PC-3 (cell line): ENCODE measurements around the gene ANKS1B. TPM values are rescaled to one million over a fixed set of nuclear protein-coding genes. Genes with fewer than 3 reads are reported as not detected.

Experiments used
- ATAC-seq: fragments of 200-7000 bp; cut with Tn5 transposase; 2 replicates; pipeline ENCODE4 v1.9.1; 2020; ENCODE audit warnings: mild to moderate bottlenecking, moderate library complexity
- BruUV-seq: library from RNA; stranded (reverse); fragments of 400-500 nt; replicated peaks from 2 replicates; lab custom pipeline; 2021; lab: Mats Ljungman, UMichigan
- CTCF ChIA-PET: fragments of 300-600 bp; sonication (Branson Sonifier 250); formaldehyde crosslinking; loops from one replicate; lab custom pipeline; 2022; ENCODE audit warnings: antibody characterized with exemption; lab: Charles Lee
- POLR2A ChIA-PET: fragments of 300-600 bp; sonication (Branson Sonifier 250); formaldehyde crosslinking; loops from one replicate; lab custom pipeline; 2022; ENCODE audit warnings: antibody characterized with exemption; ENCODE audit not compliant: unreplicated experiment; lab: Charles Lee
- DNase-seq: peaks from one replicate; pipeline ENCODE4 v3.0.0-alpha.2; 2015
- H2AFZ ChIP-seq: fragments of 300-600 bp; sonication (generic); 2 replicates; pipeline ENCODE4 v1.6.0; 2016; ENCODE audit warnings: antibody characterized with exemption, low read length
- H3F3A ChIP-seq: fragments of 300-600 bp; sonication (generic); one replicate; pipeline ENCODE4 v1.6.0; 2017; ENCODE audit warnings: antibody characterized with exemption, low read length, control low read depth, mild to moderate bottlenecking; ENCODE audit not compliant: unreplicated experiment
- H3K27ac ChIP-seq: fragments of 300-600 bp; sonication (generic); 2 replicates; pipeline ENCODE4 v1.5.1; 2016; ENCODE audit warnings: mild to moderate bottlenecking, low read length
- H3K27me3 ChIP-seq: fragments of 300-600 bp; sonication (generic); 2 replicates; pipeline ENCODE4 v1.6.1; 2016; ENCODE audit warnings: low read length, mixed read lengths
- H3K36me3 ChIP-seq: fragments of 300-600 bp; sonication (generic); 2 replicates; pipeline ENCODE4 v1.6.1; 2016; ENCODE audit warnings: low read depth, mixed run types, low read length, mixed read lengths
- H3K4me1 ChIP-seq: fragments of 300-600 bp; sonication (generic); 2 replicates; pipeline ENCODE4 v1.5.1; 2016; ENCODE audit warnings: low read length; ENCODE audit not compliant: insufficient read depth
- H3K4me2 ChIP-seq: fragments of 300-600 bp; sonication (generic); 2 replicates; pipeline ENCODE4 v1.6.0; 2016; ENCODE audit warnings: low read length
- H3K4me3 ChIP-seq: fragments of 300-600 bp; sonication (generic); 2 replicates; pipeline ENCODE4 v1.5.1; 2016; ENCODE audit warnings: mild to moderate bottlenecking, low read length, mixed read lengths
- H3K79me2 ChIP-seq: fragments of 300-600 bp; sonication (generic); 2 replicates; pipeline ENCODE4 v1.6.1; 2017; ENCODE audit warnings: low read length, mixed read lengths
- H3K9ac ChIP-seq: fragments of 300-600 bp; sonication (generic); 2 replicates; pipeline ENCODE4 v1.6.0; 2016; ENCODE audit warnings: mild to moderate bottlenecking, low read length
- H3K9me2 ChIP-seq: fragments of 300-600 bp; sonication (generic); replicated peaks from 2 replicates; pipeline ENCODE4 v1.6.1; 2016; ENCODE audit warnings: mixed run types, low read length, mixed read lengths
- H3K9me3 ChIP-seq: fragments of 300-600 bp; sonication (generic); 2 replicates; pipeline ENCODE4 v1.6.1; 2016; ENCODE audit warnings: low read length, mixed read lengths
- H4K20me1 ChIP-seq: fragments of 300-600 bp; sonication (generic); 2 replicates; pipeline ENCODE4 v1.6.1; 2016; ENCODE audit warnings: low read length, mixed read lengths
- CTCF ChIP-seq: fragments of 300-600 bp; sonication (generic); conservative IDR thresholded peaks from 2 replicates; pipeline ENCODE4 v1.5.1; 2017; ENCODE audit warnings: antibody characterized with exemption, low read depth, mild to moderate bottlenecking, low read length
- EZH2 ChIP-seq: fragments of 300-600 bp; sonication (generic); IDR thresholded peaks from one replicate; pipeline ENCODE4 v1.6.1; 2017; ENCODE audit warnings: antibody characterized with exemption, mild to moderate bottlenecking, low read length; ENCODE audit not compliant: unreplicated experiment
- EZH2phosphoT487 ChIP-seq: fragments of 300-600 bp; sonication (generic); IDR thresholded peaks from 2 replicates; pipeline ENCODE4 v1.6.1; 2018; ENCODE audit warnings: mild to moderate bottlenecking, antibody characterized with exemption, low read length, borderline replicate concordance
- intact Hi-C: fragments of 100-400 bp; cut with micrococcal nuclease; formaldehyde crosslinking; loops from 2 replicates; pipeline ENCODE4 v1.9.0; 2023
- total RNA-seq: library from RNA; depleted of rRNA; stranded (reverse); fragments of >200 nt; gene quantifications from 2 replicates; pipeline ENCODE4 v1.2.3, GENCODE V29; 2014

Gene ANKS1B
- total RNA-seq, 1 experiment from 2014 or later: 0.07 TPM

GRCh38 chr12:99136516-99136915 is 848.2 kb downstream of the ANKS1B start:
- Histone ChIP-seq H3K9me3 (no peaks in the 10 kb centered on the region), H4K20me1 (no peaks in the 10 kb centered on the region), H3F3A (no peaks in the 10 kb centered on the region), H3K9me2 (no peaks in the 10 kb centered on the region), H3K9ac (no peak overlapping the region), H3K4me1 (no peaks in the 10 kb centered on the region), H3K4me2 (no peak overlapping the region), H3K27ac (no peak overlapping the region), H2AFZ (no peak overlapping the region), H3K79me2 (no peaks in the 10 kb centered on the region), H3K4me3 (no peak overlapping the region), H3K36me3 (no peaks in the 10 kb centered on the region), H3K27me3 (no peaks in the 10 kb centered on the region)
- intact Hi-C loops: no loop called here
- TF ChIP-seq CTCF (no peak), EZH2 (no peak), EZH2phosphoT487 (no peak)
- ChIA-PET CTCF (no interaction called here), POLR2A (no interaction called here)
- no peak for DNase-seq
- ATAC-seq: no peak
- BruUV-seq: no TSS peak

DNA sequence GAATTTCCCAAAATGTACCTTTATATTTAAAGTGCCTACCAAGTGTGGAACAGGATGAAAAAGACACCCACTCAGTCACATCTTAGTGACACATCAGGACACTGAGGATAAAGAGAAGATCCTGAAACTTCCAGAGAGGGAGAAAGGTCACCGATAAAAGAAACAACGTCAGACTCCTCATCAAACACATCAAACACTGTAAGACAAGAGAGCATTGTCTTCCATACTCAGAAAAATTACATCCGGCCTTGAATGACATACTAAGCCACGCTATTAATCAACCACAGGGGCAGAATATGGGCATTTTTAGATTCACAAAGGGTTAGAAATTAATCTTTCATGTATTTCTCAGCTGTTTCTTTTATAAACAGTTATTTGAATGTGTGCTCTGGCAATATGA is 849.4 kb downstream of the ANKS1B start:
- H3K4me2 ChIP-seq: no peak overlapping the region
- TF ChIP-seq EZH2: no peak
- TF ChIP-seq CTCF: no peak
- H3K4me1 ChIP-seq: no peaks in the 10 kb centered on the region
- ATAC-seq: no peak
- no peak overlapping the region for H2AFZ ChIP-seq
- intact Hi-C loops: no loop called here
- no peaks in the 10 kb centered on the region for H3K79me2 ChIP-seq
- no peak overlapping the region for H3K9ac ChIP-seq
- H3K27me3 ChIP-seq: no peaks in the 10 kb centered on the region
- H3F3A ChIP-seq: no peaks in the 10 kb centered on the region
- H3K36me3 ChIP-seq: no peaks in the 10 kb centered on the region
- H4K20me1 ChIP-seq: no peaks in the 10 kb centered on the region
- CTCF ChIA-PET: no interaction called here
- no peaks in the 10 kb centered on the region for H3K9me3 ChIP-seq
- POLR2A ChIA-PET: no interaction called here
- no peaks in the 10 kb centered on the region for H3K9me2 ChIP-seq
- BruUV-seq: no TSS peak
- no peak overlapping the region for H3K4me3 ChIP-seq
- no peak overlapping the region for H3K27ac ChIP-seq
- DNase-seq: no peak

GRCh38 chr12:99133401-99133800 is 851.3 kb downstream of the ANKS1B start:
- ChIA-PET POLR2A (no interaction called here), CTCF (no interaction called here)
- H4K20me1 ChIP-seq: no peaks in the 10 kb centered on the region
- H3K4me3 ChIP-seq: no peak overlapping the region
- H3K4me1 ChIP-seq: no peaks in the 10 kb centered on the region
- no peaks in the 10 kb centered on the region for H3K79me2 ChIP-seq
- no peak for ATAC-seq
- H3F3A ChIP-seq: no peaks in the 10 kb centered on the region
- H3K9me3 ChIP-seq: no peaks in the 10 kb centered on the region
- no peaks in the 10 kb centered on the region for H3K36me3 ChIP-seq
- no peak overlapping the region for H3K4me2 ChIP-seq
- TF ChIP-seq CTCF: no peak
- TF ChIP-seq EZH2phosphoT487: no peak
- TF ChIP-seq EZH2: no peak
- H2AFZ ChIP-seq: no peak overlapping the region
- no peak overlapping the region for H3K9ac ChIP-seq
- no TSS peak for BruUV-seq
- DNase-seq: no peak
- no peaks in the 10 kb centered on the region for H3K27me3 ChIP-seq
- H3K9me2 ChIP-seq: no peaks in the 10 kb centered on the region
- no peak overlapping the region for H3K27ac ChIP-seq
- intact Hi-C loops: no loop called here
